CD4-positive, alpha-beta T cell treated with Interleukin-17A for 1 hour (primary cell): ENCODE measurements around the gene ZNF581.

Experiments
- DNase-seq: peaks from one replicate; pipeline ENCODE4 v3.0.0-alpha.2; 2020

Gene ZNF581

GRCh38 chr19:55635334-55635717 is 8.1 kb upstream of the ZNF581 start:
- DNase-seq = peak; percentile 36

GRCh38 chr19:55635856-55636440 is 7.5 kb upstream of the ZNF581 start:
- DNase-seq = no peak

- DNase-seq = no peak
These were observed 6.7 kb upstream of the ZNF581 start for GRCh38 chr19:55636723-55637122.

- DNase-seq = no peak
These were observed 5.9 kb upstream of the ZNF581 start for GRCh38 chr19:55637534-55637933.

- DNase-seq = peak; percentile 76
These were observed 4.5 kb upstream of the ZNF581 start for GRCh38 chr19:55638864-55639359.

- DNase-seq = peak; percentile 80
These were observed 3.3 kb upstream of the ZNF581 start for GRCh38 chr19:55640043-55640576.

- DNase-seq = peak; percentile 67
These were observed 2.6 kb upstream of the ZNF581 start, which contains the start of gene ZNF580 for GRCh38 chr19:55640577-55641425. ZNF580 (plus strand) TSS chr19:55641002; CDS start chr19:55642509, 1,507 bp downstream.

GRCh38 chr19:55641426-55642152 is 1.9 kb upstream of the ZNF581 start:
- DNase-seq = peak; percentile 57

GRCh38 chr19:55642153-55643002 is 1.1 kb upstream of the ZNF581 start:
- DNase-seq = peak; percentile 26

GRCh38 chr19:55643887-55644176 is 383 bp downstream of the ZNF581 start:
- DNase-seq = no peak

- no peak for DNase-seq
These were observed 863 bp downstream of the ZNF581 start for GRCh38 chr19:55644191-55644833.

- no peak for DNase-seq
These were observed 1.5 kb downstream of the ZNF581 start for GRCh38 chr19:55644842-55645511.

GRCh38 chr19:55645512-55645881 is 2.0 kb downstream of the ZNF581 start:
- no peak for DNase-seq

GRCh38 chr19:55646889-55647731 is 3.7 kb downstream of the ZNF581 start:
- no peak for DNase-seq

GRCh38 chr19:55647732-55648584 is 4.5 kb downstream of the ZNF581 start, which contains the start of gene CCDC106:
CCDC106 (plus strand) TSS chr19:55648212; CDS start chr19:55649047, 835 bp downstream.
- peak; percentile 43 for DNase-seq

- no peak for DNase-seq
These were observed 5.3 kb downstream of the ZNF581 start for GRCh38 chr19:55648585-55649267.

- DNase-seq = no peak
These were observed 6.0 kb downstream of the ZNF581 start for GRCh38 chr19:55649268-55650125.

- no peak for DNase-seq
These were observed 6.7 kb downstream of the ZNF581 start for GRCh38 chr19:55650126-55650557.
